C4-2B (cell line): ENCODE data around the gene PTMA.
"Not testable (repeated sequence)": the region's sequence is repeated elsewhere in the genome, so short reads cannot be mapped to it uniquely, and the experiment has no call there.

Experiments used
- CTCF ChIP-seq: fragments of 450-650 bp; conservative IDR thresholded peaks from 2 replicates; pipeline ENCODE4 v1.5.1; 2017; ENCODE audit warnings: mild to moderate bottlenecking
- ZFX ChIP-seq: fragments of 450-650 bp; IDR thresholded peaks from 2 replicates; pipeline ENCODE4 v1.6.1; 2017

DNA sequence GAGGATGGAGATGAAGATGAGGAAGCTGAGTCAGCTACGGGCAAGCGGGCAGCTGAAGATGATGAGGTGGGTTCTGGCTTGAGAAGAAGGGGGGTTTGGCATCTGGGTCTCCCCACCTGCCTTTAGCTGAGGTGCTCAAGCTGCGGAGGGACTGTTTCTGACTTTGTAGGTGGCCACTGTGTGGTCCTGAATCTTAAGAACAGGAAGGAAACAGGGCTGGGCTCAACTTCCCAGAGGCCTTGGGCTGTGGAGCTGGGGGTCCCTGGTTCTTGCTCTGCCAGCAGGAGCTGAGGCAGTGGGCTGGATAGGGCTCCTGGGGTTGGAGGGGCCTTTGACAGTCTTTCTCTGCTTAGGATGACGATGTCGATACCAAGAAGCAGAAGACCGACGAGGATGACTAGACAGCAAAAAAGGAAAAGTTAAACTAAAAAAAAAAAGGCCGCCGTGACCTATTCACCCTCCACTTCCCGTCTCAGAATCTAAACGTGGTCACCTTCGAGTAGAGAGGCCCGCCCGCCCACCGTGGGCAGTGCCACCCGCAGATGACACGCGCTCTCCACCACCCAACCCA is 4.2 kb downstream of the PTMA start:
- not testable (repeated sequence) for TF ChIP-seq CTCF, ZFX
